Vagina (tissue), 2 donors: ENCODE data around the gene ENTREP3.

Experiments used
- POLR2A ChIP-seq, 2 donors: fragments of 450-650 bp; IDR thresholded peaks; one replicate each; pipeline ENCODE4 v1.6.1; 2017; ENCODE audit warnings: antibody characterized with exemption in 2 of 2, mild to moderate bottlenecking in 2 of 2, moderate library complexity in 2 of 2
- TF ChIP-seq, protein P1 (sequence below), 3 experiments: fragments of 450-650 bp in 2 of 3; fragments of 200-600 bp in 1 of 3; sonication (generic) in 1 of 3; IDR thresholded peaks; one replicate each; pipeline ENCODE4 v1.5.1; 2017 to 2019; ENCODE audit warnings: antibody characterized with exemption in 3 of 3, mild to moderate bottlenecking in 2 of 3, moderate library complexity in 2 of 3

DNA sequence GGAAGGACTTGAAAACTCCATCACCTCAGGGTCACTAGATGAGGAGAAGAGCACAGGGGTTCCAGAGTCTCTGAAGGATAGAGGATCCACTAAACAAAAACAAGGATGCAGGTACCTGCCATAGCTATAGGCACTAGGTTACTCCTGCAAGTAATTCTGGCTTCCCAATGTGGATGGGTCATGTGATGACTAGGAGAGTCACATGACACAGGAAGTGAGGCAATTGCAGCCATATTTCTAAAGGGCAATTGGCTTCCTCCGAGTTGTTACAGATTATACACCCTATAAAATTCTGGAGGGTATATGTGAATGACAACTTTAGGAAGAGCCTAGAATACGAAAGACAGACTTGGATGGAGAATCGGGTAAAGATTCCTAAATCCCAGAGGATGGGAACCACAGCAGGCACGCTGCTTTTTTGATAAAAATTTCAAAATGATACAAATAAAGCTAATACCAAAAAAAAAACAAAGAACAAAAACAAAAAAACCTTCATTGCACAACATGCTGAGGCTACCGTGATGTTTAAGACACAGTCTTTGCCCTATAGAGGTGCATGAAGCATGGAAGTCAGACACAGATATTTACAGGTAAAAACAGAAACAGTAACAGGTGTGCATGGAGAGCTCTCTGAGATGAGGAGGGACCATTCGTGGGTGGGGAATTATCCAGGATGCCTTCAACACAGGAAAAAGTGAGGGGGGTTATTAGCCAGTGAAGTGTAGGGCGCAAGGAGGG lies 36.3 kb downstream of the ENTREP3 start:
- TF ChIP-seq, protein P1, sequence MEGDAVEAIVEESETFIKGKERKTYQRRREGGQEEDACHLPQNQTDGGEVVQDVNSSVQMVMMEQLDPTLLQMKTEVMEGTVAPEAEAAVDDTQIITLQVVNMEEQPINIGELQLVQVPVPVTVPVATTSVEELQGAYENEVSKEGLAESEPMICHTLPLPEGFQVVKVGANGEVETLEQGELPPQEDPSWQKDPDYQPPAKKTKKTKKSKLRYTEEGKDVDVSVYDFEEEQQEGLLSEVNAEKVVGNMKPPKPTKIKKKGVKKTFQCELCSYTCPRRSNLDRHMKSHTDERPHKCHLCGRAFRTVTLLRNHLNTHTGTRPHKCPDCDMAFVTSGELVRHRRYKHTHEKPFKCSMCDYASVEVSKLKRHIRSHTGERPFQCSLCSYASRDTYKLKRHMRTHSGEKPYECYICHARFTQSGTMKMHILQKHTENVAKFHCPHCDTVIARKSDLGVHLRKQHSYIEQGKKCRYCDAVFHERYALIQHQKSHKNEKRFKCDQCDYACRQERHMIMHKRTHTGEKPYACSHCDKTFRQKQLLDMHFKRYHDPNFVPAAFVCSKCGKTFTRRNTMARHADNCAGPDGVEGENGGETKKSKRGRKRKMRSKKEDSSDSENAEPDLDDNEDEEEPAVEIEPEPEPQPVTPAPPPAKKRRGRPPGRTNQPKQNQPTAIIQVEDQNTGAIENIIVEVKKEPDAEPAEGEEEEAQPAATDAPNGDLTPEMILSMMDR (IDR thresholded peaks at IDR 0.05): no peak
- no peak for TF ChIP-seq POLR2A (IDR thresholded peaks at IDR 0.05)
